HG02798 (cell line): ENCODE results near the gene LLGL2.
"Not testable (repeated sequence)": the region's sequence is repeated elsewhere in the genome, so short reads cannot be mapped to it uniquely, and the experiment has no call there.

ENCODE experiments used
- ATAC-seq: cut with Tn5 transposase; IDR thresholded peaks from one replicate; pipeline ENCODE4 v1.9.1; 2021; ENCODE audit warnings: mild to moderate bottlenecking; ENCODE audit not compliant: unreplicated experiment, poor library complexity

LLGL2 gene

GRCh38 chr17:75524970-75525805 lies at the start of gene LLGL2:
LLGL2 (plus strand) TSS chr17:75525697; CDS start chr17:75543427, 17,730 bp downstream.
- peak; percentile 88 for ATAC-seq

- no peak for ATAC-seq
These were observed 49.6 kb upstream of the LLGL2 start for GRCh38 chr17:75475851-75476250.

- ATAC-seq, result no peak
These were observed 49.2 kb upstream of the LLGL2 start for GRCh38 chr17:75476271-75476671.

GRCh38 chr17:75476752-75477489 lies 48.6 kb upstream of the LLGL2 start:
- ATAC-seq, result no peak

DNA sequence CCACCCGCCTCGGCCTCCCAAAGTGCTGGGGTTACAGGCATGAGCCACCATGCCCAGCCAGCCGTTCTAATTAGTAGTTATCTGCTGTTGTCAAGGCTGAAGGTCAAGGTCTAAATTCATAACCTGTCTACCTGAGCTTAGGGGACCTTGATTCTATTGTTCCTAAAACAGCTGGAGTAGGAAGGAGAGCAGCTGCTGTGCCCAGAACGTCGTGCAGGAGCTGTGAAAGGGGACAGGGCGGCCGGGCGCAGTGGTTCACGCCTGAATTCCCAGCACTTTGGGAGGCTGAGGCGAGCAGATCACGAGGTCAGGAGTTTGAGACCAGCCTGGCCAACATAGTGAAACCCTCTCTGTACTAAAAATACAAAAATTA lies 48.0 kb upstream of the LLGL2 start:
- not testable (repeated sequence) for ATAC-seq

GRCh38 chr17:75478508-75478907 lies 47.0 kb upstream of the LLGL2 start:
- ATAC-seq, result no peak

DNA sequence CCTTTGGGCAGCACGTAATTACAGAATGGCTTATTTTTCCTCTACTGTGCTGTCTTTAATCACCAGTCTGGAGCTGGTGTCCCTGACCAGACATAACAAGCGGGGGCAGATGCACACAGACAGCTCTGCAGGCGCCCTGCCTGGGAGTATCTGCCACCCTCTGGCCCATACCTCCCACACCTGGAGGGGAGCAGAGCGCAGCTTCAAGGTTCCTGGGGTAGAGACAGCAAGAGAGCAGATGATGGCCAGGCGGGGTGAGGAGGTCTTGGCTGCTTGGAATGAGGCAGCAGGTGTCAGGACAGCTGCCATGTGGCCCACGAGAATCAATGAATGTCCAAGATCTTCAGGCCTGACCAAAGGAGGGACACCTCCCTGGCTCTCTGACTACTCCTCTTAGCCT lies 45.2 kb upstream of the LLGL2 start:
- no peak for ATAC-seq

DNA sequence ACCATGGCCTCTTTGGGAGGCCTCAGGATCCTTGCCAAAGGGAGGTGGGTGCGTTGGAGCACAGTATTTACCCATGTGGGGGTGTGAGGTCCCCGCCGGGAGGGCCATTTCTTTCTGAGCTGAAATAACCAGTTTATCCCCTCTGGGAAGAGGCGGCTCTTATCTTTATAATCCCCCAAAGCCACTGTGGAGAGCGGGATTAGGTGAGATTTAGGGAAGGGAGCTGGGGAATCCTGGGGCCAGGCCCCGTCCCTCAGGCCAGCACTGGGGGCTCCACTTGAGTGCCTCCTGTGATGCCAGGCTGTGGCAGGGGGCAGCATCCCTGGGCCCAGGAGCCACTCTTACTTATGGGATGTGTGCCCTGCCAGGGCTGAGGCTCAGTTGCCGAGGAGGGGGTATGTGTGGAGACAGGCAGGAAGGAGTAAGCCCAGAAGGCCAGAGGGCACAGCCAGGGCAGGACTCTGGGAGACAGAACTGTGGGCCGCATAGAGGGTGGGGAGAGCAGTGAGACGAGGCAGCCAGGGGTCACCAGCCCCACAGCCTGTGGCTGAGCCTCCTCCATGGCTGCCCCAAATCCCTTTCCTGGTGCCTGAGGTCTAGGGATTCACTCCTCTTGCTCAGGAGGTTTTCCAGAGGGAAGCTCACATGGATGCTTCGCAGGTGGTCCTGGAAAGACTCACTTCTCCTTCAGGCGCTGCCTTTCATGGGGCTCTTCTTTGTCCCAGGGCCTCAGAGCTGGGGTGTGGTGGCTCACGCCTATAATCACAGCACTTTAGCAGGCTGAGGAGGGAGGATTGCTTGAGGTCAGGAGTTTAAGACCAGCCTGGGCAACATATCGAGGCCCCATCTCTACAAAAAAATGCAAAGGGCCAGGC lies 44.1 kb upstream of the LLGL2 start:
- no peak for ATAC-seq

DNA sequence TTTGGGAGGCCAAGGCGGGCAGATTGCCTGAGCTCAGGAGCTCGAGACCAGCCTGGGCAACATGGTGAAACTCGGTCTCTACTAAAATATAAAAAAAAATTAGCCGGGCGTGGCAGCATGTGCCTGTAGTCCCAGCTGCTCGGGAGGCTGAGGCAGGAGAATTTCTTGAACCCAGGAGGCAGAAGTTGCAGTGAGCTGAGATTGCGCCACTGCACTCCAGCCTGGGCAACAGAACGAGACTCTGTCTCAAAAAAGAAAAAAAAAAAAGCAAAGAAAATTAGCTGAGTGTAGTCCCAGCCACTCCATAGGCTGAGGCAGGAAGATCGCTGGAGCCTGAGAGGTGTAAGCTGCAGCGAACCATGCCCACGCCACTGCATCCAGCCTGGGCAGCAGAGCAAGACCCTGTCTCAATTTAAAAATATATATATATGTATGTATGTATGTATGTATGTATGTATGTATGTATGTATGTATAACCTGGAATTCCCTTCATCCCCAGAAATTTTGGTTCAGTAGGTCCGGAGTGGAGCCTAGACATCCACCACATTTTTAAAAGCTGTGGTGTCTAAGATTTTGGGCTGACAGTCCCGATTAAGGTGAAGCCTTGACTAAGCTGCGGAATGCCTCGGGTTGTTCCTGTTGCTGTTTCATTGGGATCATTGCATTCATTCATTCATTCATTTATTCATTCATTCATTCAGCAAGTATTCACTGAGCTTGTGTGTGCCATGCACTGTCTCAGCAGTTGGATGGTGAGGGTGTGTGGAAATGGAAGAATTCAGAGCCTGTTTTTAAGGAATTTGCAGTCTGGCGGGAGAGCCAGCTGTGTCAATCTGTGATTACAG lies 43.2 kb upstream of the LLGL2 start:
- ATAC-seq, result no peak

DNA sequence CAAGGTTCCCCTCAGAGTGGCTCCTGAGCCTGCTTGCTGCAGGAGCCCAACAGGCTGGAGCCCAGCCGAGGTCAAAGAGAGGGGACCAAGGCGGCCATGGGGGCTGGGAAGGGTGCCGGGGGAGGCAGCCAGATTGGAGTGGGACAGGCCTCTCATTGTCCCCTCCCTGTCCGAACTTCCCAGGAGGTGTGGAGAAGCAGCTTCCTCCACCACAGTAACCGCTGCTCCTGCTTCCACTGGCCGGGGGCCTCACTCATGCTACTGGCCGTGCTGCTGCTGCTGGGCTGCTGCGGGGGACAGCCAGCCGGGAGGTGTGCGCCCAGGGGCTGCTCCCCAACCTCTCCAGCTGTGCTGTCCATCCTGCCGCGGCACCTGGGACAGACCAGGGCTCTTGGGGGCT lies 39.8 kb upstream of the LLGL2 start:
- ATAC-seq, result no peak

DNA sequence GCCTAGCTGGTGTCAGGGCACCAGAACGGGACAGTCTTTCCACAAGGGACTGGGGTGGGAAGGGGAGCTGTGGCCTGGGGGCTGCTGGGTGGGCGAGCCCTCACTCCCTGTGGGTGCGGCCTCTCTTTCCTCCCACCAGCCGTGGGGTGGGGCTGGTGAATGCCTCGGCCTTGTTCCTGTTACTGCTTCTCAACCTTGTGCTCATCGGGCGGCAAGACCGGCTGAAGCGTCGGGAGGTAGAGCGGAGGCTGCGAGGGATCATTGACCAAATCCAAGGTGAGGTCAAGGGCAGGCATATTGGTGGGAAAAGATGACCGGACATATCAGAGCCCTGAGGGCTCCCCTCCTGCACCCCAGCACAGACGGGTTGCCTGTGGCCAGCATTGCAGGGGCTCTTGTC lies 39.3 kb upstream of the LLGL2 start:
- no peak for ATAC-seq

GRCh38 chr17:75486951-75487350 lies 38.5 kb upstream of the LLGL2 start:
- no peak for ATAC-seq

DNA sequence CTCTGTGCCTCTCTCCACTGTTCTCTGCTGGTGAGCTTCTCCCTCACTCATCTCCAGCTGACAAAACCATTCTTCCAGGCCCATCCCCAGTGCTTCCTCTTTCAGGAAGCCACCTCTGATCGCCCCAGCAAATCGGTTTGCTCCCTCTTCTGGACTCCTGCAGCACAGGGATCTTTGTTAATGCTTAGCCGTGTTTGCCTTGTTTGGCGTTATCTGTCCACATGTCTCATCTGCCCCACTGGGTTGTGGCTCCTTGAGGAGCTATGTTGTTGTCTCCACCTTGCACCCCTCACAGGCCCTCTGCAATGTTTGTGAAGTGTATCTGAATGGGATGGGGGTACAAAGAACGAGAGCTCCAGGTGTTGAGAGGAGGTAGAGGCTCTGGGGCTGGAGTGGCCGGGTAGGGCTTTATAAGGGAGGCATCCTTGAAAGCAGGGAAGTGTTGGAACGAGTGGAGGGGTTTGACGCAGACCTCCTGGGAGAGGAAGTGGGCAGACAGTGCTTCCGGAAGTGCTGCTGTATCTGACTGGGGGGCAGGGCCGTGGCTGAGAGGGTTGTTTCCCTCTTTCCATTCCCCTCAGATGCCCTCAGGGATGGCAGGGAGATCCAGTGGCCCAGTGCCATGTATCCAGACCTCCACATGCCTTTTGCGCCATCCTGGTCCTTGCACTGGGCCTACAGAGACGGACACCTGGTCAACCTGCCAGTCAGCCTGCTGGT lies 38.0 kb upstream of the LLGL2 start:
- no peak for ATAC-seq

GRCh38 chr17:75488693-75489510 lies 36.6 kb upstream of the LLGL2 start:
- no peak for ATAC-seq

DNA sequence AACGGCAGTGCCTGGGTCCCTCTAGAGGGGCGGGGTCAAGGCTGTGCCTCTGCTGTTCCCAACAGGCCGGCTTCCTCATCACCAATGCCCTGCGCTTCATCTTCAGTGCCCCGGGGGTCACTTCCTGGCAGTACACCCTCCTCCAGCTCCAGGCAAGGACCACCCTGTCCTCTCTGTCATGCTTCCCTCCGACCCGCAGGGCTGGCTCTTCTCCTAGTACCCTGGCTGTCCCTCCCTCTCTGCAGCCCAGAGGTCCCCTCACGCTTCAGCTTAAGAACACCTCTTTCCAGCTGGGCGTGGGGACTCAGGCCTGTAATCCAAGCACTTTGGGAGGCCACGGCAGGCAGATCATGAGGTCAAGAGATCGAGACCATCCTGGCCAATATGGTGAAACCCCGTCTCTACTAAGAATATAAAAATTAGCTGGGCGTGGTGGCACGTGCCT lies 36.0 kb upstream of the LLGL2 start:
- no peak for ATAC-seq

- no peak for ATAC-seq
These were observed 35.2 kb upstream of the LLGL2 start for GRCh38 chr17:75490173-75490743.

DNA sequence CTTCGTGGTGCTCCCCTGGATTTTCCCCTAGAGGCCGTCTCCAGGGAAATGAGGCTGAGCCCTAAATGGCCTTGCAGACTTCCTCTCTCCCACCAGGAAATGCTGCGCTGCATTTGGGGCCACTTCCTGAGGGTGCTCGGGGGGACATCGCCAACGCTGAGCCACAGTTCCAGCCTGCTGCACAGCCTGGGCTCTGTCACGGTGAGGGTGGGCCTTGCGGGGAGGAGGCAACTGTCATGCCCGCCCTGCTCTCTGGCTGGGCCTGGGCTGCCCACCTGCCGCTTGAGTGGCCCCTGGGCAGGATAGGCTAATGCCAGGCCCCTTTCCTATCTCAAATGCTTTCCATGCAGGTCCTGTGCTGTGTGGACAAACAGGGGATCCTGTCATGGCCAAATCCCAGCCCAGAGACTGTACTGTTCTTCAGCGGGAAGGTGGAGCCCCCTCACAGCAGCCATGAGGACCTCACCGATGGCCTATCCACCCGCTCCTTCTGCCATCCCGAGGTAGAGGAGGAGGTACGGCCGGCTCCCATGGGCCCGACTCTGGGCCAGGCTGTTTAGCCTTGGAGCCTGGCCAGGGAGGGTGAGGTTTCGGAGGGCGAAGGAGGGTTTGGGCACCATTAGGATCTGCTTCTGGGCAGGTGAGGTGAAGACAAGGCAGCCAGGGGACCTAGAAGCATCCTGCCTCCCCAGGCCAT lies 34.4 kb upstream of the LLGL2 start:
- no peak for ATAC-seq
